AG04449 (cell line): ENCODE results near the gene NAT8.
"Not testable (repeated sequence)": the region's sequence is repeated elsewhere in the genome, so short reads cannot be mapped to it uniquely, and the experiment has no call there.

ENCODE experiments used
- CTCF ChIA-PET: fragments of 350-600 bp; formaldehyde crosslinking; extraction: SDS; loops from one replicate; lab custom pipeline; 2021; ENCODE audit warnings: antibody characterized with exemption; lab: Yijun Ruan, JAX
- POLR2A ChIA-PET: fragments of 400-600, 350-600 bp; formaldehyde crosslinking; extraction: SDS; loops from one replicate; lab custom pipeline; 2020; ENCODE audit warnings: antibody characterized with exemption, inconsistent platforms; lab: Yijun Ruan, JAX
- DNase-seq: peaks from one replicate; pipeline ENCODE4 v3.0.0-alpha.2; 2010; ENCODE audit warnings: low read depth, low spot score
- H3K4me3 ChIP-seq: 2 replicates; pipeline ENCODE4 v1.5.1; 2011; ENCODE audit warnings: low read depth, mild to moderate bottlenecking, control low read depth, low read length
- CTCF ChIP-seq: IDR thresholded peaks from one replicate; pipeline ENCODE4 v1.5.1; 2011; ENCODE audit warnings: mild to moderate bottlenecking, moderate library complexity, low read length, control low read depth, inconsistent platforms; ENCODE audit not compliant: insufficient read depth; ENCODE audit errors: missing control alignments

The NAT8 gene

DNA sequence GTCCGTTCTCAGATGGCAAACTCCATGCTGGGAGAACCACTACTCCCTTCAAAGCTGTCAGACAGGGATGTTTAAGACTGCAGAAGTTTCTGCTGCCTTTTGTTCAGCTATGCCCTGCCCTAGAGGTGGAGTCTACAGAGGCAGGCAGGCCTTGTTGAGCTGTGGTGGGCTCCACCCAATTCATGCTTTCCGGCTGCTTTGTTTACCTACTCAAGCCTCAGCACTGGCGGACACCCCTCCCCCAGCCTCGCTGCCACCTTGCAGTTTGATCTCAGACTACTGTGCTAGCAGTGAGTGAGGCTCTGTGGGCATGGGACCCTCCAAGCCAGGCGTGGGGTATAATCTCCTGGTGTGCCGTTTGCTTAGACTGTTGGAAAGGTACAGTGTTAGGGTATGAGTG is 27.8 kb upstream of the NAT8 start:
- DNase-seq, H3K4me3 ChIP-seq, CTCF ChIA-PET, POLR2A ChIA-PET: not testable (repeated sequence)

- DNase-seq, POLR2A ChIA-PET, H3K4me3 ChIP-seq, CTCF ChIA-PET: not testable (repeated sequence)
Measured at GRCh38 chr2:73667239-73667638, 25.0 kb upstream of the NAT8 start.

GRCh38 chr2:73654175-73654574 is 12.0 kb upstream of the NAT8 start:
- no peak overlapping the region for H3K4me3 ChIP-seq
- POLR2A ChIA-PET, result no interaction called here
- no peak for TF ChIP-seq CTCF
- no peak for DNase-seq
- CTCF ChIA-PET, result no interaction called here

- TF ChIP-seq CTCF, result no peak
- H3K4me3 ChIP-seq, result no peak overlapping the region
- DNase-seq, result no peak
- ChIA-PET CTCF (no interaction called here), POLR2A (no interaction called here)
Measured at GRCh38 chr2:73652348-73652747, 10.1 kb upstream of the NAT8 start.

DNA sequence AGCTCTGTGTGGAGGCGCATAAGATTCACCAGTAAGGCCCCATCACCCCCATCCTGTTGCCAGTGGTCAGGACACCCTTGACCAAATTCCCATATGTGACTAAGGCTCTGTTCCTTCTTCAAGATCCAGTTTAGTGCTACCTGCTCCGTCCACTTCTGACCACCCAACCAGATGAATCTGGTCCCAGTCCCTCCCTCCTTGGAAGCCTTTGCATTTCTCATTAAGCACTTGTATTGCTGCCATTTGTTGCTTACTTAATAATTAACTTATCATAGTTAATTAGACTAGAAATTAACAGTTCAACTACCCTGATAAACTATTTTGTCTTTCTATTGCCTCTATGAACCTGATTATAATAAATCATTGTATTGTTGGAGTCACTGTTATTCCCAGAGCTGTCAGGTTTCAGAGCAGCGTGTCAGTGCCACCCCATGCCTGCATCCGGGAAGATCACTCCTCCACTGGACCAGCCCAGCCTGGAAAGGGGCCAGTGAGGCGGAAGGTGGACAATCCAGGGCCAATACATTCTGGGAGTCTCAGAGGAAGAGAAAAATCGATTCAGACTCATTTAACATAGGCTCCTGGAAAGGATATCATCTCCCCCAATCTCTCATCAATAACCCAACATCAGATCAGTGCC is 9.5 kb upstream of the NAT8 start:
- TF ChIP-seq CTCF, result no peak
- no peak for DNase-seq
- ChIA-PET POLR2A (no interaction called here), CTCF (no interaction called here)
- H3K4me3 ChIP-seq, result no peak overlapping the region

DNA sequence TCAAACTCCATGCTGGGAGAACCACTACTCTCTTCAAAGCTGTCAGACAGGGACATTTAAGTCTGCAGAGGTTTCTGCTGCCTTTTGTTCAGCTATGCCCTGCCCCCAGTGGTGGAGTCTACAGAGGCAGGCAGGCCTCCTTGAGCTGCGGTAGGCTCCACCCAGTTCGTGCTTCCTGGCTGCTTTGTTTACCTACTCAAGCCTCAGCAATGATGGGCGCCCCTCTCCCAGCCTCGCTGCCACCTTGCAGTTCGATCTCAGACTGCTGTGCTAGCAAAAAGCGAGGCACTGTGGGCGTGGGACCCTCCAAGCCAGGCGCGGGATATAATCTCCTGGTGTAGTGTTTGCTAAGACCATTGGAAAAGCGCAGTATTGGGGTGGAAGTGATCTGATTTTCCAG is 5.5 kb upstream of the NAT8 start:
- CTCF ChIA-PET, POLR2A ChIA-PET, DNase-seq, H3K4me3 ChIP-seq: not testable (repeated sequence)

DNA sequence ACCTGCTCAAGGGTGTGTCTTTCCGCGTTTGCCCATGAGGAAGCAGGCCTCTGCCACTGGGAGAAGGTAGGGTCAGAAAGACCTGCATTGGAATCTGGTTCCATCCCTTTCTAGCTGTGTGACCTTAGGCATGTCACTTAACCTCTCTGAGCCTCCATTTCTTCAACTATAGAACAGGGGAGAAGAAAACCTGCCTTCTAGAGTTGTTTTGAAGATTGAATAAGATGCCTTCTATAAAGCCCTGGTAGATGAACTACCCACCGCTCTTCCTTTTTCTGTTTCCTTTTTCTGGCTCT is 507 bp downstream of the NAT8 start:
- ChIA-PET POLR2A (no interaction called here), CTCF (no interaction called here)
- DNase-seq, result no peak
- H3K4me3 ChIP-seq, result no peak overlapping the region
- no peak for TF ChIP-seq CTCF

DNA sequence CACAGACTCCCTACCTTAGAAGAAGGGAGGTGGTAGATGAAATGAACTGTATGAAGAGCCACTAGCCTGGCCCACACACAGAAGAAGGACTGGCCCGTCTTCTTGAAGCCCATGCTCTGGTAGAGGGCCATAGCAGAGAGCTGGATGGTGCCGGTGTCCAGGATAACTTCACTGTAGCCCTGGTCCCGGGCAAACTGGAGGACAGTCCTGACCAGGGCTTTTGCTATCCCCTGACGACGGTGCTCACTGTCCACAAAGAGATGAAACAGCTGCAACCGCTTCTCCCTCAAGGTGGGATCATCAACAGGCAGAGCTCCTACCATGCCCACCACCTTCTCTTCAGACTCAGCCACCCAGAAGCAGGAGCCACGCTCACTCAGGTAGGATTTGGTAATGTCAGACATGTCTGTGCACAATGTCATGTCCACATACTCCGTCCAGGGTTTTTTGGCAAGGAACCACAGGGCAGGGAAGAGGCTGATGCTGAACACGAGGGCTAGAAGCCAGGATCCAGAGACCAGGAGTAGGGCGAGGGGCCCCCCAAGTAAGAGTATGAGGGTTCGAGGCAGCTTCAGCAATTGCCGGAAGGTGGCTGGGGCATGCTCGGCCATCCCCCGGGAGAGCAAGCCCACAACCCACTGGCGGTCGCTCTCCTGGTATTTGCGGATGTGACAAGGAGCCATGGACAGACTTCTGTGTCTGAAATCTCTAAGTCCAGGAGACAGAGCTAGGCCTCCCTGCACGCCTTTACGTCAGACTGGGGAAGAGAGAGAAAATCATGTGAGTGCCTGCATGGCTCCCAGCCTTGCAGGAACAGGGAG is 1.1 kb downstream of the NAT8 start:
- ChIA-PET POLR2A (no interaction called here), CTCF (no interaction called here)
- no peak for DNase-seq
- TF ChIP-seq CTCF, result no peak
- H3K4me3 ChIP-seq, result no peak overlapping the region
